Stimulated activated naive CD8-positive, alpha-beta T cell treated with anti-CD3 and anti-CD28 coated beads, Interleukin-15, amount 100 ng/mL, for 72 hours (primary cell): ENCODE results near the gene TSPAN18.

Experiments used
- ATAC-seq: fragments of 150-1000 bp; cut with Tn5 transposase; 2 replicates; pipeline ENCODE4 v1.10.0; 2021; ENCODE audit warnings: mild to moderate bottlenecking, moderate library complexity
- DNase-seq, 2 donors: peaks; one replicate each; pipeline ENCODE4 v3.0.0; 2021 to 2022
- H3K27ac Mint-ChIP-seq, 2 donors: one replicate each; pipeline ENCODE4 v1.8.0; 2022; ENCODE audit warnings: mild to moderate bottlenecking in 2 of 2, mixed read lengths in 2 of 2, moderate library complexity in 2 of 2
- H3K27me3 Mint-ChIP-seq: one replicate; pipeline ENCODE4 v1.8.0; 2022; ENCODE audit warnings: mixed read lengths
- H3K4me1 Mint-ChIP-seq: one replicate; pipeline ENCODE4 v1.8.0; 2022; ENCODE audit warnings: mild to moderate bottlenecking, mixed read lengths
- H3K4me3 Mint-ChIP-seq, 2 donors: one replicate each; pipeline ENCODE4 v1.8.0; 2022; ENCODE audit warnings: mild to moderate bottlenecking in 2 of 2, mixed read lengths in 2 of 2, moderate library complexity in 1 of 2
- H3K9me3 Mint-ChIP-seq, 2 donors: one replicate each; pipeline ENCODE4 v1.8.0; 2022; ENCODE audit warnings: mixed read lengths in 2 of 2

The TSPAN18 gene

DNA sequence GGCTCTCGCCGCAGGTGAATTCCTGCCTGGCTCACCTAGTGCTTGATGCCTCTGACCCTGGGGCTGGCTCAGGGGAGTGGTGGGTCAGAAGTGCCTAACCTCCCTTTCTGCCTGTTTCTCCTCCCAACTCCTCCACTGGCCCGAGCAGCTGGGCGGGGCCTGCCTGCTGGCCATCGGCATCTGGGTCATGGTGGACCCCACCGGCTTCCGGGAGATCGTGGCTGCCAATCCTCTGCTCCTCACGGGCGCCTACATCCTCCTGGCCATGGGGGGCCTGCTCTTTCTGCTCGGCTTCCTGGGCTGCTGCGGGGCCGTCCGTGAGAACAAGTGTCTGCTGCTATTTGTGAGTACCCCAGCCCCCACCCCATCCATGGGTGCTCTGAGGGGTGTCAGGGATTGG, 182.8 kb downstream of the TSPAN18 start:
- ATAC-seq (no peak), DNase-seq (no peak)
- Mint-ChIP-seq H3K27ac (no peak overlapping the region), H3K4me3 (no peak overlapping the region), H3K27me3 (no peaks in the 10 kb centered on the region), H3K9me3 (no peaks in the 10 kb centered on the region), H3K4me1 (peaks cover 7% of the 10 kb centered on the region)

DNA sequence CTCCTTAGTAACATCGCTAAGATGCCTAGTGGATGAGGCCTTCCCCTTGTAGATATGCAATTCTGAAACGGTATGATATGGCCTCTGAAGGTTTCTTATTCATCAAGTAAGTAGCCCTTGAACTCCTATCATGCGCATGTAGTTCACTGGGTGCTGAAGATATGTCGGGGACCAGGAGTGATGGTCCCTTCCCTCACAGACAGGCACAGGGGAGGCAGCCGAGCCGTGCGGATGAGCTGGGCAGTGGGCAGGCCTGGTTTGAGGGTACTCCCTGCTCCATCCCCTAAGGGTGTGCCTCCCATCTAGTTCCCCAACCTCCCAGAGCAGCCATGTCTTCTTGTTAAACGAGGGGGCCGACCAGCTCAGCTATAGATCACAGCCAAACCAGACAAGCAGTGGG, 183.8 kb downstream of the TSPAN18 start:
- ATAC-seq (no peak), DNase-seq (no peak)
- peaks cover 6% of the 10 kb centered on the region for H3K27me3 Mint-ChIP-seq
- peaks cover 7% of the 10 kb centered on the region for H3K4me1 Mint-ChIP-seq
- no peak overlapping the region for H3K4me3 Mint-ChIP-seq
- H3K27ac Mint-ChIP-seq, result no peak overlapping the region
- no peaks in the 10 kb centered on the region for H3K9me3 Mint-ChIP-seq

DNA sequence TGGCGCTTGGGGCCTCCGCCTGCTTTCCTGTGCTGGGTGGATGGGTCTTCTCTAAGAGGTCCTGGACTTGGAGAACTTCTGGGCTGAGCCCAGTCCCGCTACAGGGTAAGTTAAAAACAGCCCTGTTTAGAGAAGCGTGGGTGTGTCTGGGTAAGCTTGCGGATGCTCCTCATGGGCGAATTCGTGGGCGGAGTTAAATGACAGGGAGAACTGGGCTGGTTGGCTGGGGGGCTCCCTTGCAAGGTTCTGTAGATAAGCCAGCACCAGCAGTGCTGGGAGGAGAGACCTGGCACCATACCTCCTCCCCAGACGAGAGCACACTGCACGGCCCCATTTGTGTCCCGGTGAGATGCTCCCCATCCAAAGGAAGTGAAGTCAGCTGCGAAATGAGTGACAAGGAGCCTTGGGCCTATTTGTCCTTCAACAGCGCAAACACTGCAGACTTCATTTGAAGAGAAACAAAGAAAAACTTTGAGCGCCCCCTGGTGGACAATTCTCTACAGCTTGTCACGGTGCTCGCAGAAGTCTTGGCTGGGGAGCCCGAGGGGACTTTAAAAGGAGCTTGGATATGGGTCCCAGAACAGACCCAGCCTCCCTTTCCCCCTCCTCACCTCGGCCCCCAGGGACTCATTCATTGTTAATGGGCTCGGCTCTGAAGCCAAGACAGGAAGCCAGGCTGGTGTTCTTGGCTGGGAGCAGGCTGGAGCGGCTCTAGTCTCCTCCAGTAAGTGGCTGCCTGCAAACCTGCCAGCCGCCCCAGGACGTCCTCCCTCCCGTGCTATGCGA, 184.5 kb downstream of the TSPAN18 start:
- DNase-seq, result peak; percentile 72 to 78
- no peak overlapping the region for H3K4me3 Mint-ChIP-seq
- peaks cover 7% of the 10 kb centered on the region for H3K4me1 Mint-ChIP-seq
- no peaks in the 10 kb centered on the region for H3K9me3 Mint-ChIP-seq
- peak; percentile 83 for ATAC-seq
- H3K27me3 Mint-ChIP-seq, result peaks cover 11% of the 10 kb centered on the region
- no peak overlapping the region for H3K27ac Mint-ChIP-seq

DNA sequence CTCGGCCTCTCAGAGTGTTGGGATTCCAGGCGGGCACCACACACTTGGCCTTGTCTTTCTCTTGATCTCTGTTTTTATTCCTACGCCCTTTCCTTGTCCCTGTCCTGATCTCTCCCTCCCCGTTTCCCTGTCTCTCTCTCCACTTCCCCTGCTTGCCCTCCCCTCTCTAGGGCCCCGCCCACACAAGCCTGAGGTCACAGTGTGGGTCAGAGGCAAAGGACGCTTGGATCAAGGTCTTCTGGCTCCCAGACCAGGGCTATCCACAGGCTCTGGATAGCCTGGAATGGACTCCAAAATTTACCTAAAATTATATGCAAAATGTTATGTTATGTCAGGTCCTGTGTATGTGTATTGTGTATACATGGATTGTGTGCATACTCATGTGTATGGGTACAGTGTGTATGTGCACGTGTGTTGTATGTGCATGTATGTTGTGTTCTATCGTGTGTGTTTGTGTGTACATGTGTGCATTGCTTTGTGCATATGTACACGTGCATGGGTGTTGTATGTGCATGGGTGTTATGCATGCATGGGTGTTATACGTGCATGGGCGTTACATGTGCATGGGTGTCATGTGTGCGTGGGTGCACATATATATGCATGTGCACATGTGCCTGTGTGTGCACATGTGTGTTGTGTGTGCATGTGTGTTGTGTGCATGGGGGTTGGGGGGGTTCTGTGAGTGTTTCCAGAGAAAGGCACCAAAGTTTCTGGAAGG, 185.7 kb downstream of the TSPAN18 start:
- ATAC-seq, result no peak
- no peaks in the 10 kb centered on the region for H3K9me3 Mint-ChIP-seq
- H3K4me1 Mint-ChIP-seq, result peaks cover 7% of the 10 kb centered on the region
- no peak for DNase-seq
- H3K27me3 Mint-ChIP-seq, result peaks cover 18% of the 10 kb centered on the region
- H3K4me3 Mint-ChIP-seq, result no peak overlapping the region
- H3K27ac Mint-ChIP-seq, result no peak overlapping the region

DNA sequence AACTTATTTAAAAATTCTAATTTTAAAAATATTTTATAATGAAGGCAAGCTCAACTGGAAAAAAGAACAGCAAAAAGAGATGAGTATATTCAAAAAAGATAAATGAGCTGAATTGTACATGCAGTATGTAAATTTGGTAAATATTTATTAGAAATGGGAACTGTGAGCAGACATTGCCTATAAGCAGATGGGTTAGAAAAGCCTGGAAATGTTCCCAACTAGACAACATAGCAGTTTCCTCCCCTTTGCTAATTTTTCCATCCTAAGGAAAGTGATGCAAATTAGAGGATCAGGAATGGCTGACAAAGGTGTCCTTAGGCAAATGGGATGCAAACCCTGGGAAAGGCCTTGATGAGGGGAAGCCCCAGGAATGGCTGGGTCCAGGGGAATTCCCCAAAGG, 186.7 kb downstream of the TSPAN18 start:
- peaks cover 18% of the 10 kb centered on the region for H3K27me3 Mint-ChIP-seq
- no peak for ATAC-seq
- peaks cover 7% of the 10 kb centered on the region for H3K4me1 Mint-ChIP-seq
- no peak overlapping the region for H3K27ac Mint-ChIP-seq
- DNase-seq, result no peak
- no peaks in the 10 kb centered on the region for H3K9me3 Mint-ChIP-seq
- H3K4me3 Mint-ChIP-seq, result no peak overlapping the region

DNA sequence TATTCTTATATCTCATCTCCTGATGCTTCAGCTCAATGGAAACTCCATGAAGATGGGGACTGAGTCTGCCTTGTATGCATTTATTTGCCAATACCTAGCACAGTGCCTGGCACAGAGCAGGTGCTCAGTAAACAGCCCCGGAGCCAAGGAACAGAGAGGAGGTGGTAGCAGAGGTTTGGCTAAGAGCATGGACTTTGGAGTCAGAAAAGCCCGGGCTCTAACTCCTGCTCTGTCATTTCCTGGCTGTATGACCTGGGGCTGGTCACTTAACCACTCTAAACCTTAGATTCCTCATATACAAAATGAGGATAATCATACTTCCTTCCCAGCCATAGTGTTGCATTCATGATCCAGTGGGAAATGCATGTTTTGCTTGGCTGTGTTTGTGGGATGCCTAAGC, 187.3 kb downstream of the TSPAN18 start:
- peaks cover 18% of the 10 kb centered on the region for H3K27me3 Mint-ChIP-seq
- H3K9me3 Mint-ChIP-seq, result no peaks in the 10 kb centered on the region
- ATAC-seq (no peak), DNase-seq (no peak)
- H3K4me1 Mint-ChIP-seq, result peaks cover 7% of the 10 kb centered on the region
- no peak overlapping the region for H3K27ac Mint-ChIP-seq
- H3K4me3 Mint-ChIP-seq, result no peak overlapping the region

DNA sequence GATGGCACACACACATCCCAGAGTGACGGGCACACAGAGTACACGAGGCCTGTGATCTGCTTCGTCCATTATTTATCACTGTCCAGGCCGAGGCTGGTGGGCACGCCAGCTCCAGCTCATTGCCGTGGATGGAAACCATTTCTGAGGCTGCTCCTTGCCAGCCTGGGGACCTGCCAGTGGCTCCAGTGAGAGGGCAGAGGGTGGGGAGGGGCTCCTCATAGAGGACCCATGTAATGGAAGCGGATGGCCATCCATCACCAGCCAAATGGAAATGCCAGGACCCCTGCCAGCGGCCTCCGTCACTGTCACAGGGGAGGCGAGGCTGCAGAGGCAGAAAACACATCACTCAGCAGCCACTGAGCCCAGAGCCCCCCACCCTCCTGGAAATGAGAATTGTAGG, 188.2 kb downstream of the TSPAN18 start:
- Mint-ChIP-seq H3K4me1 (peaks cover 7% of the 10 kb centered on the region), H3K9me3 (no peaks in the 10 kb centered on the region), H3K4me3 (no peak overlapping the region), H3K27ac (no peak overlapping the region), H3K27me3 (peaks cover 18% of the 10 kb centered on the region)
- ATAC-seq (no peak), DNase-seq (no peak)

DNA sequence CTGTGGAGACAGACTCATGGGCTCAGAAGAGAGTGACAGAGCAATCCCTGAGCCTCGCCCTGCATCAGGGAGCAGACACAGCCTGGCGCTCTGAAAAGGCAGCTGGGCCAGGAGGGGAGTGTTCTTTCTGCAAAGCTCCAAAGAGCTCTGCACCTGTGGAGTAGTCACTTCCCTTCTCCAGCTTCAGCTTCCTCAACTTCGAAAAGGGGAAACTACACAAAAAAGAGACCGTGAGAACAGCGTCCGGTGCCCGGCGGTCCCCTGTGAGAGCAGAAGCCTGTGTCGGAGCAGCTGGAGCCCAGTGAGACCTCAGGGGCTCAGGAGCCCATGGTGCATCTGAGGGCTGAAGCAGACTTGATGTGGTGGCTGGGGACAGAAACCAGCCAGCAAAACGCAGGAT, 188.9 kb downstream of the TSPAN18 start:
- Mint-ChIP-seq H3K4me1 (peaks cover 7% of the 10 kb centered on the region), H3K4me3 (no peak overlapping the region), H3K9me3 (no peaks in the 10 kb centered on the region), H3K27me3 (peaks cover 18% of the 10 kb centered on the region), H3K27ac (peak overlapping the region in 1 of 2 donors; percentile 59)
- DNase-seq (no peak), ATAC-seq (no peak)

DNA sequence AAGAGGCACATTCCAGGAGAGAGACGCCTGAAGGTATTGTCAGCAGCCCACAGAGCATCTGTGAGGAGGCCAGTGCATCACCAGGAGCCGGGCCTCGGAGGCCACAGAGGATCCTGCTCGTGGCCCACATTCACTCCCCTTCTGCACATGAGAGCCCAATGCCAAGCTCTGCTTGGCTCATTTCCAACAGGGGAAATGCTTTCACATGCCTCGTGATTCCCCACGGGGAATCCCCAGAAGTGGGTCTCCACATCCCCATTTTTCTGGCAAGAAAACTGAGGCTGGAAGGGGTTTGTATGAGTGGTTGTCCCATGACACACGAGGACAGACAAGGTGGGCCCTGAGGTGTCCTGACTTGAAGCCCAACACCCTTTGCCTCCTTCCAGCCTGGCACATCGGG, 189.6 kb downstream of the TSPAN18 start:
- H3K27me3 Mint-ChIP-seq, result peaks cover 18% of the 10 kb centered on the region
- H3K4me3 Mint-ChIP-seq, result no peak overlapping the region
- peaks cover under 1% of the 10 kb centered on the region for H3K4me1 Mint-ChIP-seq
- no peak overlapping the region for H3K27ac Mint-ChIP-seq
- ATAC-seq (no peak), DNase-seq (no peak)
- no peaks in the 10 kb centered on the region for H3K9me3 Mint-ChIP-seq

DNA sequence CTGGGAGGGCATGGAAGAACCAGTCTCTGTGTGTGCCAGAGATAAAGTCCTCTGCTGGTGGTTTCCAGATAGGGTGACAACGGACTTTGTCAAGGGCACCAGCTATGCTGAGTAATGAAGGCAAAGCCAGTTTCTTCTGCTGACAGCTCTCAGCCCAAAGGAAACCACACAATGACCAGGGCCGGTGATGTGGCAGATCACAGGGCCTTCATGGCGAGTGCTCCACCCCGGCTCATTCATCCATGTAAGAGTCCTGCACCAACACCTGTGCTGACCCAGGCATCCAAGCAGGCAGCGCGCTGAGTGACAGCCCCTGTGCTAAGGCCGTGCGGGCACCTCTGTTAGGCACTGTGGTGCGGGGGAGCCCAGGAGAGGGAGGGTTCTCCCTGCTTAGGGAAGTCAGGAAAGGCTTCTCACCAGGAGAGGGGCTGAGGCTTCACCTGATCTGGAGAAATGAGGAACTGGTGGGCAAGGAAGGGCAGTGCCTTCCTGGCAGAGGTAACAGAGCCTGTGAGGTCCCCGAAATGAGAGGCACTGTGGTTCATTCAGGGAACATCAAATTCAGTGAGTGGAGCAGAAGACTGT, 190.1 kb downstream of the TSPAN18 start:
- no peak for ATAC-seq
- no peaks in the 10 kb centered on the region for H3K4me1 Mint-ChIP-seq
- H3K4me3 Mint-ChIP-seq, result no peak overlapping the region
- no peaks in the 10 kb centered on the region for H3K9me3 Mint-ChIP-seq
- H3K27me3 Mint-ChIP-seq, result peaks cover 18% of the 10 kb centered on the region
- H3K27ac Mint-ChIP-seq, result no peak overlapping the region
- no peak for DNase-seq

DNA sequence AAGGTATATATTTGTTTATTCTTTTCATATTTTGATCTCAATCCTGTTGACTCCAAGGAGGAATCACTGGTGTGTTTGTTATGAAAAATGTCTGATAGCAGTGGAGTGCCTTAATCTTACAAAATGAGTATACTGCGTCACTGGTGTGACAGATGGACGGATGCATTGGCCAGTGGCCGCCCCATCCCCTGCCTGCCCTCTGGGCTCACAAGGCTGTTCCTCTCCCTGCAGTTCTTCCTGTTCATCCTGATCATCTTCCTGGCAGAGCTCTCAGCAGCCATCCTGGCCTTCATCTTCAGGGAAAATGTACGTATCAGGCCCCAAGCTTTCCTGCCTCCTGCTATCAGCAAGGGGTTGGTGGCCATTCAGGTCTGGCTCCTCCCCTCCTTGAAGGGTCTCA, 191.0 kb downstream of the TSPAN18 start:
- no peaks in the 10 kb centered on the region for H3K9me3 Mint-ChIP-seq
- H3K4me3 Mint-ChIP-seq, result no peak overlapping the region
- no peaks in the 10 kb centered on the region for H3K4me1 Mint-ChIP-seq
- no peak for ATAC-seq
- DNase-seq, result no peak
- peaks cover 18% of the 10 kb centered on the region for H3K27me3 Mint-ChIP-seq
- no peak overlapping the region for H3K27ac Mint-ChIP-seq

DNA sequence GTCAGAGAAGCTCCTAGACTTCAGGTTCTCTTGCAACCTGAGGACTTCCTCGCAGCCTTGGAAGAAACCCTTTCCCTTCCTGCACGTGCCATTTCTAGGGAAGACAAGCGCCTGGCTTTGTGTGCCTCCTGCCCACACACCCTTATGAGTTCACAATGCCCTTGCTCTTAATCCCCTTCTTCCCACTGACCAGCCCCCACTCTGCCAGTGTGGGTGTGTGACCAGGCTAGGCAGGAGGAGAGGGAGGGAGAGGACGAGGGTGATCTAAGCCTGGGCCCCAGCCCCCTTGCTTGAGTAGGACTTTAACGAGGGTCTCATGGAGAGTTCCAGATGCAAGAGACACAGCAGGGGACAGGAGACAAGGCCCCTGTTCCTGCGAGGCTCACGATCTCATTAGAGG, 193.7 kb downstream of the TSPAN18 start:
- no peak overlapping the region for H3K27ac Mint-ChIP-seq
- ATAC-seq, result no peak

DNA sequence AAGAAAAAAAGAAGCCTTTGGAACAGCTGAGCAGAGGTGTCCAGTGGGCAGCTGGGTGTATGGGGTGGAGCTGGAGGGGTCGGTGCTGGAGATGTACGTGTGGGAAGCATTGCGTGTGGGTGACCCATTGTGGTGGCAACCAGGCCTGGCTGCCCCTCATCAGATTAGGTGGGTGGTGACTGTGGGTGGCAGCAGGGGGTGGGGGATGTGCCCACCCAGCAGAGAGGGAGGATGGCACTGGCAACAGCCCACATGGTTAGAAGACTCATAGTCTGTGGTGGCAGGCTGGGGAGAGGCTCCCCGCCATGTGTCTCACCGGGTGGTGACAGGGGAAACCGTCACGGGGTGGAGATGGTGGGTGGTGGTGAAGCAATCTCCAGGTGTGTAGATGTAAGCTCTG, 196.4 kb downstream of the TSPAN18 start:
- Mint-ChIP-seq H3K27me3 (no peaks in the 10 kb centered on the region), H3K27ac (no peak overlapping the region), H3K4me1 (peaks cover 8% of the 10 kb centered on the region), H3K4me3 (no peak overlapping the region), H3K9me3 (no peaks in the 10 kb centered on the region)
- DNase-seq, result no peak
- no peak for ATAC-seq

More for the DNA sequence above, 193.7 kb downstream of the TSPAN18 start:
- Mint-ChIP-seq H3K9me3 (no peaks in the 10 kb centered on the region), H3K4me3 (no peak overlapping the region), H3K27me3 (peaks cover 14% of the 10 kb centered on the region), H3K4me1 (no peaks in the 10 kb centered on the region)
- no peak for DNase-seq

DNA sequence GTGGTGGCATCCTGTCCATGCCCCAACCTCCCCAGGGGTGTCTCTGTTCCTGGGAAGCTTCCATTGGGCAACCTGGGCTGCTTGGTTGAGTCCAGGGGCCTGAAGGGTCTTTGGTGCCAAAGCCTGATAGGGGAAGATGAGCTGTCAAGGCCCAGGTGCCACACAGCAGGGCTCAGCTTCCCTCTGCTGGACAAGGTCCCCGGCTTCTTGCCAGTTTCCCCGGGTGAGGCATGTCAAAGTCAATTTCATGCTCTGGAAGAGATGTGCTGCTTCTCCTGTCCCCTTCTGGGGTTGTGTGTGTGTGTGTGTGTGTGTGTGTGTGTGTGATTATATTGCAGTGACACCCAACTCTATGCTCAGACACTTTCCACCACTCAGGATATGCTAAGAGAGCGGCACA, 197.0 kb downstream of the TSPAN18 start:
- ATAC-seq, result no peak
- no peaks in the 10 kb centered on the region for H3K27me3 Mint-ChIP-seq
- H3K4me3 Mint-ChIP-seq, result no peak overlapping the region
- no peak for DNase-seq
- peaks cover 8% of the 10 kb centered on the region for H3K4me1 Mint-ChIP-seq
- H3K27ac Mint-ChIP-seq, result peak overlapping the region in 1 of 2 donors; percentile 42
- no peaks in the 10 kb centered on the region for H3K9me3 Mint-ChIP-seq

DNA sequence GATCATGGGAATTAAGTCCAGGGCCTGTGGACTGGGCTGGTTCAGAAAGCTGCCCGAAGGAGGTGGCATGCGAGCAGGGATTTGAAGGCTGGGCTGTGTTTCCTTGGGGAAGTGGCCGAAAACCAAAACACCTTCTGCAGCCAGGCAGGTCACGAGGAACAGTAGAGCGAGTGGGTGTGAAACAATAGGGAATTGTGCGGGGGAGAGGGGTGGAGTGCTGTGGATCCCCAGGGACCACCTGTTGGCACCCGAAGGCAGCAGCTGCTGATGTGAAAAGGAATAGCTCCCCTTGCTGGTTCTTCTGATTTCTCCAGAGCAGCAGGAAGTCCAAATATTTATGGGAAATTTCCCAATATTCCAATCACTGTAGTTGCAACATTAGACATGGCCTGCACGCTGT, 199.3 kb downstream of the TSPAN18 start:
- Mint-ChIP-seq H3K27me3 (no peaks in the 10 kb centered on the region), H3K4me1 (peaks cover 8% of the 10 kb centered on the region), H3K4me3 (no peak overlapping the region), H3K27ac (no peak overlapping the region), H3K9me3 (no peaks in the 10 kb centered on the region)
- DNase-seq (no peak), ATAC-seq (no peak)

DNA sequence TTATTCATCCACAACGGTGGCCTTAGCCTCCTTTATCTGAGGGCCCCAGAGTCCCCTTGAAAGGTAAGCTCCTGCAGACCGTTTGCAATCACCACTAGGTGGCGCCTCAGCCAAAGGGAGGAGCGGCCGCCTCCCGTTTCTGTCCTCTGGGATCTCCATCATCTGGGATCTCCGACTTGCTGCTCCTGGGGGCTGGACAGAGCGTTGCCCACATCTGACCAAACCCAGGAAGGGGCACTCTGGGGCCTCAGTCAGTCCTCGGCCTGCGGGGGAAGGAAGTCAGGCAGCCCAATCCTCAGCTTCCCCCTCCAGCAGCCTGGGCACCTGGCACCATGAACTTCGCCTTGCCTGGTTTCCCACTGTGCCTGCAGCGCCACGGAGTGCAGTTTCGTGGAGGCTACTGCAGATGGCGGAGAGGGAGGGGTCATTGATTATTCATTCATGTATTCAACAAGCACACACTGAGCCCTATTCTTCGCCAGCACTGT, 200.5 kb downstream of the TSPAN18 start:
- peaks cover 8% of the 10 kb centered on the region for H3K4me1 Mint-ChIP-seq
- H3K4me3 Mint-ChIP-seq, result no peak overlapping the region
- no peaks in the 10 kb centered on the region for H3K27me3 Mint-ChIP-seq
- H3K9me3 Mint-ChIP-seq, result no peaks in the 10 kb centered on the region
- peak; percentile 52 to 53 for DNase-seq
- no peak overlapping the region for H3K27ac Mint-ChIP-seq
- peak; percentile 52 for ATAC-seq
